Keratinocyte (primary cell): ENCODE data around the gene PRKCE.

ENCODE experiments used
- CTCF ChIP-seq, 3 experiments: IDR thresholded peaks in 1 of 3; conservative IDR thresholded peaks in 1 of 3; optimal IDR thresholded peaks in 1 of 3; 2 replicates in 2 of 3; 3 replicates in 1 of 3; pipeline versions ENCODE3 to v1.5.1; 2011; ENCODE audit warnings: low read length in 3 of 3, mild to moderate bottlenecking in 3 of 3, moderate library complexity in 2 of 3, control low read depth in 1 of 3, inconsistent platforms in 1 of 3; ENCODE audit not compliant: insufficient read depth in 2 of 3; ENCODE audit errors: extremely low read depth in 1 of 3
- EZH2 ChIP-seq: IDR thresholded peaks from one replicate; pipeline ENCODE4 v1.6.1; 2012; ENCODE audit warnings: inconsistent platforms, mild to moderate bottlenecking, low read length, moderate library complexity

GRCh38 chr2:45941531-45942236 lies 290.2 kb downstream of the PRKCE start:
- no peak for TF ChIP-seq CTCF (optimal IDR thresholded peaks at IDR 0.05 in 1 of 3, IDR thresholded peaks at IDR 0.05 in 1 of 3, conservative IDR thresholded peaks at IDR 0.05 in 1 of 3; ENCODE audit: extremely low read depth in 1 of 3, insufficient read depth in 2 of 3, low read length in 3 of 3)
- TF ChIP-seq EZH2: no peak
